ENCODE results near the gene SLC45A2.

The SLC45A2 gene

GRCh38 chr5:33984178-33984577 lies 315 bp downstream of the SLC45A2 start:
- Histone ChIP-seq H3K36me3 (no peaks in the 10 kb centered on the region), H3K4me3 (ENCODE audit: low read depth, low read length) (no peak overlapping the region), H3K27ac (no peak overlapping the region), H3K27me3 (ENCODE audit: insufficient read depth, low read depth, severe bottlenecking) (no peaks in the 10 kb centered on the region), H3K9me3 (ENCODE audit: severe bottlenecking) (no peaks in the 10 kb centered on the region)
- TF ChIP-seq CTCF (IDR thresholded peaks at IDR 0.05; ENCODE audit: low read depth, low read length): no peak
- no peak for DNase-seq

- Histone ChIP-seq H3K27me3 (ENCODE audit: insufficient read depth, low read depth, severe bottlenecking) (peaks cover 7% of the 10 kb centered on the region), H3K4me3 (ENCODE audit: low read depth, low read length) (no peak overlapping the region), H3K27ac (no peak overlapping the region), H3K36me3 (no peaks in the 10 kb centered on the region), H3K9me3 (ENCODE audit: severe bottlenecking) (no peaks in the 10 kb centered on the region)
- no peak for TF ChIP-seq CTCF (IDR thresholded peaks at IDR 0.05; ENCODE audit: low read depth, low read length)
- no peak for DNase-seq
Observed at GRCh38 chr5:33981408-33982162, 2.9 kb downstream of the SLC45A2 start.

- Histone ChIP-seq H3K27ac (no peak overlapping the region), H3K36me3 (no peaks in the 10 kb centered on the region), H3K4me3 (ENCODE audit: low read depth, low read length) (no peak overlapping the region), H3K9me3 (ENCODE audit: severe bottlenecking) (no peaks in the 10 kb centered on the region), H3K27me3 (ENCODE audit: insufficient read depth, low read depth, severe bottlenecking) (peaks cover 16% of the 10 kb centered on the region)
- TF ChIP-seq CTCF (IDR thresholded peaks at IDR 0.05; ENCODE audit: low read depth, low read length): no peak
- no peak for DNase-seq
Observed at GRCh38 chr5:33980030-33980429, 4.5 kb downstream of the SLC45A2 start.

DNA sequence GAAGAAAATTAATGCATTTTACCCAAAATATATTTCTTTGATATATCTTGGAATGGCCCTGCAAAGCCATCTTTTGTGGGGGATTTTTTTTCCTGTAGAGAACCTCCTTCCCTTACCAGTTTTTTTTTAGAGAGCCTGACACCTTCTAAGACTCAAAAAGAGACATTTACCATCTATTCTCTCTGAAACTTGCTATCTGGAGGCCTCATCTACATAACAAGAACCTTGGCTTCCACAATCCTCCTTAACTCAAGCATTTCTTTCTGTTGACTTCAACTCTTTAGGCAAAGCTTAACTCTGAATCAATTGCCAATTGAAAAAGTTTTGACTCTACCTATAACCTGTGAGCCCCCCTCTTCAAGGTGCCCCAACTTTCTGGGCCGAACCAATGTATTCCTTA lies 6.2 kb downstream of the SLC45A2 start:
- DNase-seq: no peak
- no peak overlapping the region for H3K4me3 ChIP-seq (ENCODE audit: low read depth, low read length)
- peaks cover 19% of the 10 kb centered on the region for H3K27me3 ChIP-seq (ENCODE audit: insufficient read depth, low read depth, severe bottlenecking)
- H3K36me3 ChIP-seq: no peaks in the 10 kb centered on the region
- H3K27ac ChIP-seq: no peak overlapping the region
- no peak for TF ChIP-seq CTCF (IDR thresholded peaks at IDR 0.05; ENCODE audit: low read depth, low read length)
- no peaks in the 10 kb centered on the region for H3K9me3 ChIP-seq (ENCODE audit: severe bottlenecking)

DNA sequence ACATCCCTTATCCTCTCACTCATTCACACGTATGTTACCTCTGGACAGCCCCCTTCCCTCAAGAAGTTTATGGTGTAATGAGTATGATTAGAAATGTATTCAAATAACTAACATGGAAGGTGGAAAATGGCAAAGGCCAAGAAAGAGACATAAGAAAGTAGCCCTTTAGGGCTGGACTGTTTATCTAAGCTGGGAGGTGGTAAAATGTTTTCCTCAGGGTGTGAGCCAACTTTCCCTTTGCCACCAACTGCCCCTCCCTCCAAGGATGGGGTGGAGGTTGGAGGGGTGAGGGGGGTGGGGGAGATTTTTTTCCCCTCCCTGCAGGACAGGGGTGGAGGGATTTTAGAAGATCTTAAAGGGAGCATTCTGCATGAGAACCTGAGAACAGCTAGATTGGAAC lies 8.2 kb downstream of the SLC45A2 start:
- no peak for DNase-seq
- Histone ChIP-seq H3K27ac (no peak overlapping the region), H3K9me3 (ENCODE audit: severe bottlenecking) (no peaks in the 10 kb centered on the region), H3K27me3 (ENCODE audit: insufficient read depth, low read depth, severe bottlenecking) (peaks cover 25% of the 10 kb centered on the region), H3K4me3 (ENCODE audit: low read depth, low read length) (no peak overlapping the region), H3K36me3 (no peaks in the 10 kb centered on the region)
- no peak for TF ChIP-seq CTCF (IDR thresholded peaks at IDR 0.05; ENCODE audit: low read depth, low read length)

- Histone ChIP-seq H3K9me3 (ENCODE audit: severe bottlenecking) (no peaks in the 10 kb centered on the region), H3K36me3 (no peaks in the 10 kb centered on the region), H3K4me3 (ENCODE audit: low read depth, low read length) (no peak overlapping the region), H3K27ac (no peak overlapping the region), H3K27me3 (ENCODE audit: insufficient read depth, low read depth, severe bottlenecking) (peaks cover 25% of the 10 kb centered on the region)
- DNase-seq: no peak
- TF ChIP-seq CTCF (IDR thresholded peaks at IDR 0.05; ENCODE audit: low read depth, low read length): no peak
Observed at GRCh38 chr5:33975852-33976251, 8.6 kb downstream of the SLC45A2 start.
